Measurements from ENCODE around the gene QKI. TPM values are rescaled to one million over a fixed set of nuclear protein-coding genes. Genes with fewer than 3 reads are reported as not detected.
"Not testable (repeated sequence)": the region's sequence is repeated elsewhere in the genome, so short reads cannot be mapped to it uniquely, and the experiment has no call there.

QKI gene
- total RNA-seq, 2 experiments from 2014 or later: 70.9 TPM

GRCh38 chr6:163427498-163428254, 13.2 kb downstream of the QKI start:
- POLR2A ChIA-PET: interaction anchor here (0.6 kb wide), 1 partner anchor 12 kb away, joined by 3 read pairs; no protein-coding TSS in a partner anchor
- H3K4me3 Mint-ChIP-seq: no peak overlapping the region
- H3K36me3 Mint-ChIP-seq: peaks cover 4% of the 10 kb centered on the region
- peaks cover 18% of the 10 kb centered on the region for H3K4me1 Mint-ChIP-seq
- no peaks in the 10 kb centered on the region for H3K9me3 Mint-ChIP-seq
- H3K27me3 Mint-ChIP-seq: no peaks in the 10 kb centered on the region
- DNase-seq: no peak
- ATAC-seq (ENCODE audit: low read depth): no peak
- H3K27ac Mint-ChIP-seq: no peak overlapping the region

GRCh38 chr6:163428373-163428772, 13.9 kb downstream of the QKI start:
- peaks cover 4% of the 10 kb centered on the region for H3K36me3 Mint-ChIP-seq
- no peak overlapping the region for H3K4me3 Mint-ChIP-seq
- H3K9me3 Mint-ChIP-seq: no peaks in the 10 kb centered on the region
- no peak for ATAC-seq (ENCODE audit: low read depth)
- H3K27me3 Mint-ChIP-seq: no peaks in the 10 kb centered on the region
- H3K27ac Mint-ChIP-seq: no peak overlapping the region
- peaks cover 21% of the 10 kb centered on the region for H3K4me1 Mint-ChIP-seq
- no peak for DNase-seq
- POLR2A ChIA-PET: no interaction called here

GRCh38 chr6:163429858-163430448, 15.4 kb downstream of the QKI start:
- POLR2A ChIA-PET: no interaction called here
- H3K27me3 Mint-ChIP-seq: no peaks in the 10 kb centered on the region
- H3K4me3 Mint-ChIP-seq: no peak overlapping the region
- ATAC-seq (ENCODE audit: low read depth) (no peak), DNase-seq (no peak)
- H3K9me3 Mint-ChIP-seq: no peaks in the 10 kb centered on the region
- no peak overlapping the region for H3K27ac Mint-ChIP-seq
- peaks cover 21% of the 10 kb centered on the region for H3K4me1 Mint-ChIP-seq
- H3K36me3 Mint-ChIP-seq: peaks cover 2% of the 10 kb centered on the region

- no peaks in the 10 kb centered on the region for H3K9me3 Mint-ChIP-seq
- peaks cover 19% of the 10 kb centered on the region for H3K4me1 Mint-ChIP-seq
- DNase-seq (no peak), ATAC-seq (ENCODE audit: low read depth) (no peak)
- no peaks in the 10 kb centered on the region for H3K27me3 Mint-ChIP-seq
- H3K36me3 Mint-ChIP-seq: peaks cover 2% of the 10 kb centered on the region
- H3K4me3 Mint-ChIP-seq: no peak overlapping the region
- no peak overlapping the region for H3K27ac Mint-ChIP-seq
- POLR2A ChIA-PET: no interaction called here
Observed at GRCh38 chr6:163432300-163432699, 17.8 kb downstream of the QKI start.

- DNase-seq; H3K36me3 Mint-ChIP-seq; POLR2A ChIA-PET; H3K27me3 Mint-ChIP-seq; ATAC-seq (ENCODE audit: low read depth); H3K9me3 Mint-ChIP-seq; H3K27ac Mint-ChIP-seq; H3K4me3 Mint-ChIP-seq: not testable (repeated sequence)
- peaks cover 26% of the 10 kb centered on the region for H3K4me1 Mint-ChIP-seq
Observed at GRCh38 chr6:163433486-163433885, 19.0 kb downstream of the QKI start.

DNA sequence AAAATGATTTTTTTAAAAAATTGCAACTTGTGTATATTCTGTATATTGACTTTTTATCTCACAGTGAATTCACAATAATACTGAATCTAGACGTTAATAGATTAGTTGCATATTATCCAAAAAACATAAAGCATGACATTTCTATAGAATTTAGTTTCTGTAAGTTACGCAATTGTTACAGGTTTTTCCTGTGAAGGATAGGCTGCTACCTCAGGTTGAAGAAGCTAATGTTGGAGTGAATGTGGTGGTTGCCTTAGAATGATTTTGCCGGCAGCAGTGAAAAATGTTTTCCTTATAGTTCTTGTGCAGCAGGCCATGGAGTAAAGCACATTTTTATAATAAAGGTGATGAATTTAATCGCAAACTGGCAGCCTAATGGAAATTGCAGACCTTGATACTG, 20.5 kb downstream of the QKI start:
- no peaks in the 10 kb centered on the region for H3K9me3 Mint-ChIP-seq
- H3K36me3 Mint-ChIP-seq: peaks cover 4% of the 10 kb centered on the region
- H3K27me3 Mint-ChIP-seq: no peaks in the 10 kb centered on the region
- no peak overlapping the region for H3K4me3 Mint-ChIP-seq
- DNase-seq (no peak), ATAC-seq (ENCODE audit: low read depth) (no peak)
- H3K27ac Mint-ChIP-seq: no peak overlapping the region
- POLR2A ChIA-PET: no interaction called here
- H3K4me1 Mint-ChIP-seq: peaks cover 28% of the 10 kb centered on the region

DNA sequence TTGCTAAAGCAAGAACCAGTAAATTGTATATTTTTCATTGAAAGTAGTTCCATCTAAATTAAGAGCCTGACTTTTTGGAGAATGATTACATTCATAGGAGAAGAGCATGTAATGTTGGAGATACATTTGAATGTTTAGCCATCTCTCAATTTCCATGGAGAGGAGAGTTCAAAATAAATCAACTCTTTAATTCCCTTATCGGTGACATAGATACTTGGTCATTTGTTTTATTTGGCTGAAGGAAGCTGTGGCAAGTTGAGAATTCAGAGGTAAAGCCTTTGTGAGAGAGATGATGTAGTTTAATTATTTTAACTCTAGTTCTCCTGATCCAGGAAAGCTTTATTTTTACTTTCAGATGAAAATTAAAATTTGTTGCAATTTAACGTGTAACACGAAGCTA, 22.3 kb downstream of the QKI start:
- ATAC-seq (ENCODE audit: low read depth): no peak
- H3K27me3 Mint-ChIP-seq: no peaks in the 10 kb centered on the region
- H3K27ac Mint-ChIP-seq: no peak overlapping the region
- POLR2A ChIA-PET: no interaction called here
- no peak for DNase-seq
- H3K36me3 Mint-ChIP-seq: peaks cover 4% of the 10 kb centered on the region
- no peaks in the 10 kb centered on the region for H3K9me3 Mint-ChIP-seq
- no peak overlapping the region for H3K4me3 Mint-ChIP-seq
- H3K4me1 Mint-ChIP-seq: peaks cover 30% of the 10 kb centered on the region

GRCh38 chr6:163437466-163437865, 22.9 kb downstream of the QKI start:
- Mint-ChIP-seq H3K27ac (no peak overlapping the region), H3K9me3 (no peaks in the 10 kb centered on the region), H3K36me3 (peaks cover 6% of the 10 kb centered on the region), H3K4me1 (peaks cover 33% of the 10 kb centered on the region), H3K27me3 (no peaks in the 10 kb centered on the region), H3K4me3 (peak overlapping the region; percentile 9)
- no peak for ATAC-seq (ENCODE audit: low read depth)
- DNase-seq: no peak
- POLR2A ChIA-PET: no interaction called here

GRCh38 chr6:163438298-163438939, 23.9 kb downstream of the QKI start:
- POLR2A ChIA-PET: no interaction called here
- no peak overlapping the region for H3K27ac Mint-ChIP-seq
- H3K4me1 Mint-ChIP-seq: peaks cover 31% of the 10 kb centered on the region
- no peak overlapping the region for H3K4me3 Mint-ChIP-seq
- ATAC-seq (ENCODE audit: low read depth): no peak
- peaks cover 6% of the 10 kb centered on the region for H3K36me3 Mint-ChIP-seq
- no peak for DNase-seq
- no peaks in the 10 kb centered on the region for H3K27me3 Mint-ChIP-seq
- no peaks in the 10 kb centered on the region for H3K9me3 Mint-ChIP-seq

DNA sequence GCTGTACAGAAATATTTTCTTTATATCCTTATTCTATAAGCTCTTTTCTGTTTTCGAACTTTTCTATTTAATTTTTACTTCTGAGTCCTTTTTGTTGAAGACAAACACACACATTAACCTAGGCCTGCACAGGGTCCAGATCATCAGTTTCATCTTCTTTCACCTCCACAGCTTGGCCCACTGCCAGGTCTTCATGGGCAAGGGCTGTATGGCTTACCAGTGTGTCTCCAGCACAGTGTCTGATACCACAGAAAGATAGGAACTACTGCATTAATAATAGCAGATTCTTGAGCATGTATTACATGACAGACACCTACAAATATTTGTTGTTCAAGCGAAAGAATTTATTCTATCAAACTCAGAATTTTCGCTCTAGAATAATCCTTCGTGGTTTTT, 24.4 kb downstream of the QKI start:
- Mint-ChIP-seq H3K4me1 (peaks cover 29% of the 10 kb centered on the region), H3K27me3 (no peaks in the 10 kb centered on the region), H3K27ac (no peak overlapping the region), H3K4me3 (no peak overlapping the region), H3K36me3 (peaks cover 6% of the 10 kb centered on the region), H3K9me3 (no peaks in the 10 kb centered on the region)
- ATAC-seq (ENCODE audit: low read depth): no peak
- POLR2A ChIA-PET: no interaction called here
- DNase-seq: no peak

DNA sequence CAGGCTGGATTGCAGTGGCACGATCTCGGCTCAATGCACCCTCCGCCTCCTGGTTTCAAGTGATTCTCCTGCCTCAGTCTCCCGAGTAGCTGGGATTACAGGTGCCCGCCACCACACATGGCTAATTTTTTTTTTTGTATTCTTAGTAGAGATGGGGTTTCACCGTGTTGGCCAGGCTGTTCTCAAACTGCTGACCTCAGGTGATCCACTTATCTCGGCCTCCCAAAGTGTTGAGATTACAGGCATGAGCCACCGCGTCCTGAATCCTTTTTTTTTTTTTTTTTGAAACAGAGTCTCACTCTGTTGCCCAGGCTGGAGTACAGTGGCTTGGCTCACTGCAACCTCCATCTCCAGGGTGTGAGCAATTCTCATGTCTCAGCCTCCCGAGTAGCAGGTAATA, 24.9 kb downstream of the QKI start:
- H3K36me3 Mint-ChIP-seq; H3K4me3 Mint-ChIP-seq; ATAC-seq (ENCODE audit: low read depth); H3K27ac Mint-ChIP-seq; H3K9me3 Mint-ChIP-seq; POLR2A ChIA-PET; DNase-seq; H3K27me3 Mint-ChIP-seq: not testable (repeated sequence)
- H3K4me1 Mint-ChIP-seq: peaks cover 28% of the 10 kb centered on the region

DNA sequence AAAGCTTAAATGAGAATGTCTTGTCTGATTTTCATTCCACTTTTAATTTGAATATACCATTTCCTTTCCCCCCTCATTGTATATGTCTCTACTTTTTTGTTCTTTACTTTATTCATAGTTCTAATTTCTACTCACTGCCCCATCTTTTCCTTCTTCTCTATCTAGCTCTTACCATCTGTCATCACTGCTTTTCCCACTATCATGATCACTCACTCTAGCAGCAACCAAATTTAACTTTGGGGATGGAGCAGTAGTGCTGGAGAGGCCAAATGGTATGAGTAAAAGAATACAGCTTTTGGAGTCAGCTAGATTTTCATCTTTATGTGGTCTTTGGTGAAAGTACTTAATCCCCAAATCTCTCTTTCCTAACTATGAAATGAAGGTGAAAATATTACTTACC, 25.5 kb downstream of the QKI start:
- H3K4me1 Mint-ChIP-seq: peaks cover 28% of the 10 kb centered on the region
- no peak for DNase-seq
- H3K9me3 Mint-ChIP-seq: no peaks in the 10 kb centered on the region
- H3K4me3 Mint-ChIP-seq: no peak overlapping the region
- peaks cover 8% of the 10 kb centered on the region for H3K36me3 Mint-ChIP-seq
- ATAC-seq (ENCODE audit: low read depth): no peak
- H3K27ac Mint-ChIP-seq: no peak overlapping the region
- H3K27me3 Mint-ChIP-seq: no peaks in the 10 kb centered on the region
- POLR2A ChIA-PET: no interaction called here

- POLR2A ChIA-PET: no interaction called here
- Mint-ChIP-seq H3K27me3 (no peaks in the 10 kb centered on the region), H3K27ac (no peak overlapping the region), H3K36me3 (peaks cover 8% of the 10 kb centered on the region), H3K4me3 (no peak overlapping the region), H3K9me3 (no peaks in the 10 kb centered on the region), H3K4me1 (peaks cover 28% of the 10 kb centered on the region)
- ATAC-seq (ENCODE audit: low read depth) (no peak), DNase-seq (no peak)
Observed at GRCh38 chr6:163442336-163442735, 27.8 kb downstream of the QKI start.

GRCh38 chr6:163444077-163444476, 29.6 kb downstream of the QKI start:
- Mint-ChIP-seq H3K9me3 (no peaks in the 10 kb centered on the region), H3K4me1 (peaks cover 16% of the 10 kb centered on the region), H3K4me3 (no peak overlapping the region), H3K27me3 (no peaks in the 10 kb centered on the region), H3K27ac (no peak overlapping the region), H3K36me3 (peaks cover 8% of the 10 kb centered on the region)
- POLR2A ChIA-PET: no interaction called here
- ATAC-seq (ENCODE audit: low read depth) (no peak), DNase-seq (no peak)

Measured in activated naive CD8-positive, alpha-beta T cell treated with anti-CD3 and anti-CD28 coated beads, Interleukin-2, amount 10 ng/mL, durations not matched to agents 7 days and 5 days (primary cell).